K562 (cell line): ENCODE measurements around the gene CLDN11. TPM values are rescaled to one million over a fixed set of nuclear protein-coding genes. Genes with fewer than 3 reads are reported as not detected.

ENCODE experiments used
- ATAC-seq: fragments of 200-7000 bp; cut with Tn5 transposase; 3 replicates; pipeline ENCODE4 v1.9.1; 2020; ENCODE audit warnings: moderate library complexity
- BruUV-seq: library from RNA; stranded (reverse); fragments of 400-500 nt; replicated peaks from 2 replicates; lab custom pipeline; 2021; lab: Mats Ljungman, UMichigan
- CTCF ChIA-PET: fragments of 300-600 bp; formaldehyde crosslinking; extraction: SDS; loops from one replicate; lab custom pipeline; 2021; ENCODE audit warnings: low intra/inter-chr PET ratio; lab: Yijun Ruan, JAX
- POLR2A ChIA-PET: fragments of 300-600, 350-650 bp; sonication (Branson Sonifier 250); formaldehyde crosslinking; extraction: SDS; loops from one replicate; lab custom pipeline; 2021; ENCODE audit warnings: antibody characterized with exemption, inconsistent platforms; lab: Yijun Ruan, JAX
- DNase-seq, 4 experiments: peaks; one replicate each; pipeline versions ENCODE4 v3.0.0 to v3.0.0-alpha.2; 2011 to 2018; ENCODE audit warnings: low spot score in 3 of 4, mixed read lengths in 3 of 4; ENCODE audit errors: extremely low read depth in 1 of 4
- FAIRE-seq: peaks from 2 replicates; lab custom pipeline; 2011; peaks lifted over from hg19 to GRCh38; lab: Jason Lieb, UNC
- H2AFZ ChIP-seq: 2 replicates; pipeline ENCODE4 v1.6.0; 2011; ENCODE audit warnings: low read depth, low read length, control low read depth, inconsistent platforms
- H3K27ac ChIP-seq: fragments of 200-600 bp; 3 replicates; pipeline ENCODE4 v1.8.0; 2011; ENCODE audit warnings: low read depth, mild to moderate bottlenecking, control low read depth, inconsistent platforms, low read length, moderate library complexity, mixed read lengths; ENCODE audit errors: extremely low read depth
- H3K27me3 ChIP-seq, 2 experiments: fragments of 300-600 bp in 1 of 2; 2 replicates in 1 of 2; 3 replicates in 1 of 2; pipeline versions ENCODE4 v1.6.0 to v1.8.0; 2011; ENCODE audit warnings: inconsistent platforms in 2 of 2, low read length in 2 of 2, mild to moderate bottlenecking in 1 of 2, mixed read lengths in 1 of 2, moderate library complexity in 1 of 2; ENCODE audit not compliant: control insufficient read depth in 2 of 2, insufficient read depth in 2 of 2
- H3K36me3 ChIP-seq: fragments of 300-600 bp; 3 replicates; pipeline ENCODE4 v1.8.0; 2011; ENCODE audit warnings: mild to moderate bottlenecking, low read length, inconsistent platforms; ENCODE audit not compliant: control insufficient read depth, insufficient read depth
- H3K4me1 ChIP-seq, 2 experiments: fragments of 200-600 bp in 1 of 2; replicated peaks in 1 of 2; 2 replicates in 1 of 2; 3 replicates in 1 of 2; pipeline versions ENCODE4 v1.5.1 to v1.8.0; 2011; ENCODE audit warnings: inconsistent platforms in 2 of 2, low read length in 2 of 2, mild to moderate bottlenecking in 1 of 2, mixed read lengths in 1 of 2, moderate library complexity in 1 of 2; ENCODE audit not compliant: control insufficient read depth in 2 of 2, insufficient read depth in 2 of 2
- H3K4me2 ChIP-seq: 2 replicates; pipeline ENCODE4 v1.6.1; 2011; ENCODE audit warnings: low read length, control low read depth, inconsistent platforms, mixed read lengths; ENCODE audit not compliant: insufficient read depth
- H3K4me3 ChIP-seq: fragments of 200-600 bp; sonication (generic), shearing (Covaris generic); 2 replicates; pipeline ENCODE4 v1.5.1; 2016; ENCODE audit warnings: control low read depth, inconsistent platforms
- H3K79me2 ChIP-seq: fragments of 200-600 bp; 3 replicates; pipeline ENCODE4 v1.8.0; 2011; ENCODE audit warnings: low read length, inconsistent platforms; ENCODE audit not compliant: control insufficient read depth, insufficient read depth
- H3K9ac ChIP-seq, 2 experiments: 2 replicates each; pipeline versions ENCODE4 v1.6.0 to v1.6.1; 2011; ENCODE audit warnings: low read depth in 2 of 2, low read length in 2 of 2, control low read depth in 1 of 2, inconsistent platforms in 1 of 2, mild to moderate bottlenecking in 1 of 2, mixed read lengths in 1 of 2; ENCODE audit not compliant: insufficient read depth in 1 of 2
- H3K9me1 ChIP-seq: one replicate; pipeline ENCODE4 v1.6.0; 2011; ENCODE audit warnings: inconsistent platforms, mild to moderate bottlenecking, low read length, moderate library complexity; ENCODE audit not compliant: control insufficient read depth, insufficient read depth
- H3K9me3 ChIP-seq: replicated peaks from 2 replicates; pipeline ENCODE4 v1.5.1; 2011; ENCODE audit warnings: low read depth, low read length, inconsistent platforms; ENCODE audit not compliant: control insufficient read depth, insufficient read depth
- H4K20me1 ChIP-seq: replicated peaks from 2 replicates; pipeline ENCODE4 v1.6.1; 2011; ENCODE audit warnings: low read length, inconsistent platforms, mixed read lengths; ENCODE audit not compliant: control insufficient read depth, insufficient read depth
- CBX1 ChIP-seq: sonication (generic); IDR thresholded peaks from 2 replicates; pipeline ENCODE4 v1.6.1; 2016; ENCODE audit warnings: antibody characterized with exemption, low read depth, mild to moderate bottlenecking
- GABPB1 ChIP-seq: sonication (generic); formaldehyde crosslinking; IDR thresholded peaks from 2 replicates; pipeline ENCODE4 v1.8.0; 2022; ENCODE audit warnings: mild to moderate bottlenecking, missing genetic modification reagents
- GABPB2 ChIP-seq: fragments of 250-450 bp; sonication (Bioruptor Pico); conservative IDR thresholded peaks from 2 replicates; pipeline ENCODE4 v1.5.1; 2021; ENCODE audit warnings: mild to moderate bottlenecking
- KLF16 ChIP-seq: IDR thresholded peaks from 2 replicates; pipeline ENCODE4 v1.6.1; 2016; ENCODE audit warnings: antibody characterized with exemption
- LARP7 ChIP-seq: fragments of 450-650 bp; IDR thresholded peaks from 2 replicates; pipeline ENCODE4 v1.6.1; 2016
- MAZ ChIP-seq, 2 experiments: fragments of 450-650 bp in 1 of 2; sonication (generic) in 1 of 2; formaldehyde crosslinking; IDR thresholded peaks in 1 of 2; conservative IDR thresholded peaks in 1 of 2; 2 replicates each; pipeline versions ENCODE4 v1.4.0 to v1.5.0; 2020; ENCODE audit warnings: mild to moderate bottlenecking in 1 of 2, missing genetic modification reagents in 1 of 2
- PURB ChIP-seq: sonication (generic); formaldehyde crosslinking; IDR thresholded peaks from 2 replicates; pipeline ENCODE4 v1.9.0; 2021; ENCODE audit warnings: low read depth, mild to moderate bottlenecking, missing genetic modification reagents
- RAD51 ChIP-seq: fragments of 450-650 bp; IDR thresholded peaks from 2 replicates; pipeline ENCODE4 v1.7.1; 2016; ENCODE audit warnings: low read depth, mild to moderate bottlenecking, borderline replicate concordance
- SMARCE1 ChIP-seq: fragments of 450-650 bp; IDR thresholded peaks from 2 replicates; pipeline ENCODE4 v1.7.1; 2016; ENCODE audit warnings: mild to moderate bottlenecking
- SP1 ChIP-seq: sonication (generic); formaldehyde crosslinking; IDR thresholded peaks from 2 replicates; pipeline ENCODE4 v1.8.1; 2022; ENCODE audit warnings: mild to moderate bottlenecking, missing genetic modification reagents
- STAT5A ChIP-seq: IDR thresholded peaks from 2 replicates; pipeline ENCODE4 v1.6.1; 2012; ENCODE audit warnings: low read length, inconsistent platforms, borderline replicate concordance
- ZNF224 ChIP-seq: sonication (generic); formaldehyde crosslinking; IDR thresholded peaks from 2 replicates; pipeline ENCODE4 v1.8.0; 2022; ENCODE audit warnings: mild to moderate bottlenecking, missing genetic modification reagents
- ZNF253 ChIP-seq: fragments of 250-450 bp; sonication (Bioruptor Pico); conservative IDR thresholded peaks from 2 replicates; pipeline ENCODE4 v1.6.1; 2021; ENCODE audit warnings: mild to moderate bottlenecking
- ZNF445 ChIP-seq: fragments of 250-450 bp; sonication (Bioruptor Pico); IDR thresholded peaks from 2 replicates; pipeline ENCODE4 v1.4.0; 2020; ENCODE audit warnings: low read depth, mild to moderate bottlenecking, moderate library complexity
- in situ Hi-C: fragments of 300-500 bp; cut with MboI; formaldehyde crosslinking; loops from 4 replicates; pipeline ENCODE4 v1.15.0; 2018; ENCODE audit warnings: inconsistent platforms, mixed read lengths
- intact Hi-C: fragments of 100-400 bp; cut with micrococcal nuclease; formaldehyde crosslinking; loops from 2 replicates; pipeline ENCODE4 v1.14.2; 2022
- polyA plus RNA-seq, 8 experiments: library from polyadenylated mRNA; depleted of rRNA in 4 of 8; stranded (reverse) in 5 of 8; unstranded in 3 of 8; fragments of >200 nt; fragmentation: Nextera tagmentation in 2 of 8; fragmentation: Illumina TruSeq in 1 of 8; extraction: Ambion mirVana in 2 of 8; extraction: Trizol in 1 of 8; gene quantifications; 2 replicates each; pipeline versions ENCODE4 v1.2.1 to v1.2.3, GENCODE V29; 2011 to 2014; ENCODE audit warnings: inconsistent platforms in 1 of 8, missing spikeins in 1 of 8
- total RNA-seq, 7 experiments: library from RNA; depleted of rRNA in 6 of 7; stranded (reverse); fragments of >200 nt in 6 of 7; fragmentation: Illumina TruSeq in 2 of 7; extraction: Trizol in 2 of 7; gene quantifications; 2 replicates each; pipeline versions ENCODE4 v1.2.1 to v1.2.3, GENCODE V29; 2011 to 2021; ENCODE audit warnings: low replicate concordance in 1 of 7
- TF ChIP-seq, protein P1 (sequence below): sonication (generic); formaldehyde crosslinking; IDR thresholded peaks from 2 replicates; pipeline ENCODE4 v1.8.0; 2023; ENCODE audit warnings: mild to moderate bottlenecking, missing genetic modification reagents
- TF ChIP-seq, protein P2 (sequence below): fragments of 250-450 bp; sonication (Bioruptor Pico); IDR thresholded peaks from 2 replicates; pipeline ENCODE4 v1.8.0; 2022; ENCODE audit warnings: moderate library complexity, mild to moderate bottlenecking, inconsistent platforms
- TF ChIP-seq, protein P3 (sequence below): fragments of 450-650 bp; formaldehyde crosslinking; IDR thresholded peaks from 2 replicates; pipeline ENCODE4 v1.4.0; 2022; ENCODE audit warnings: mild to moderate bottlenecking, moderate library complexity

The CLDN11 gene
- total and polyA plus RNA-seq, 9 of the 15 experiments (the other 6 are each of a cell fraction or from before 2014, with no cell fraction given), result 0.05 to 0.41 (median 0.18) TPM; not detected in 1

DNA sequence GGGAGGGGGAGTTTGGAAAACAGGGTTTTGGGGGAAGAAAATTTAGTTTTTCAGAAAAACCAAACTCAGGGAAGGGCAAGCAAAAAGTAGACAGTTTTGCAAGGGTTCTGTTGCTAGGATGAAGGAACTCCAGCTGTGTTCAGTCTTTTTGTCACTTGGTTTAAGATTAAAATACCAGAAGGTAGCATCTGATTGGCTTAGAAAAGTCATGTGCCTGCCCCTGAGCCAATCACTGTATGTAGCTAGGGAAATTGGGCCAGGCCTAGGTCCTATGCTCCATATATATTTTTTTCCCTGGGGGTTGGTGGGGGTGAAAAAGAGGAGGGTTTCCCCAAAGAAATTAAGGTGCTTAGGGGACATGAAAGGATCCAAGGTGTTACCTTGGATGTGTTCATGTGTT lies 24.3 kb downstream of the CLDN11 start (continued):
- no peak for TF ChIP-seq ZNF253 (CRISPR knock-in tag)
- TF ChIP-seq ZNF224 (CRISPR knock-in tag), result no peak
- peak; percentile 69; the same call in 1 of the 2 replicates for TF ChIP-seq RAD51
- TF ChIP-seq, all 486 proteins: peak for 6

DNA sequence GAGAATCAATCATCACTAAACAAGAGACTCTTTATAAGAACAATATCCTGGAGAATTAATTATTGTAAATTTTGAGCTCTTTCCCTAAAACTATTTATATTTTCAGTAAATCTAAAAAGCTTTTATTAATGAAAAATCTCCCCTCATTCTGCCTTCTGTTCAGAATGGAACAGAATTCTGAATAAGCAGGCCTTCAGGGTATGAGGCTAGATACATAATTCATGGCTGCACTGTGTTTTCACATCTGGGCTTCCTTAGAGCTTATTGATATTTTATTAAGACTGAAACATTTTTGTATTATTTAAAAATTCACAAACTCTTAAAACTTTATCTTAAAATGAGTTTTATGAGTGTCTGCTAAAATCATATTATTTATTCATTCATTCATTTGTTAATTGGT lies 24.8 kb downstream of the CLDN11 start:
- H3K4me1 ChIP-seq, result no peaks in the 10 kb centered on the region; a peak in 1 of 5 replicates
- ATAC-seq (no peak), DNase-seq (no peak), FAIRE-seq (no peak)
- ChIA-PET CTCF (no interaction called here), POLR2A (interaction anchor here (0.9 to 1.8 kb wide), 2 partner anchors 12 to 426 kb away, joined by 5 read pairs; partner anchors contain the start of gene RPL22L1)
- no peak overlapping the region for H2AFZ ChIP-seq
- no peak overlapping the region for H3K27ac ChIP-seq
- no peak overlapping the region for H3K4me2 ChIP-seq
- no peaks in the 10 kb centered on the region for H3K9me3 ChIP-seq
- H3K79me2 ChIP-seq, result no peaks in the 10 kb centered on the region
- no peaks in the 10 kb centered on the region for H3K36me3 ChIP-seq
- BruUV-seq, result no TSS peak
- no peak overlapping the region for H3K4me3 ChIP-seq
- peaks cover 0 to 8% of the 10 kb centered on the region in 2 experiments; a peak in 1 of 5 replicates for H3K27me3 ChIP-seq
- no peak overlapping the region for H3K9ac ChIP-seq
- intact Hi-C loops, result no loop called here
- in situ Hi-C loops, result no loop called here
- no peaks in the 10 kb centered on the region for H4K20me1 ChIP-seq
- H3K9me1 ChIP-seq, result no peaks in the 10 kb centered on the region
- TF ChIP-seq ZNF224 (CRISPR knock-in tag) (no peak), SP1 (CRISPR knock-in tag) (no peak), CBX1 (no peak), MAZ (CRISPR knock-in tag; conservative IDR thresholded peaks at IDR 0.05 in 1 of 2, IDR thresholded peaks at IDR 0.05 in 1 of 2) (no peak), GABPB1 (no peak), STAT5A (no peak), PURB (CRISPR knock-in tag) (no peak), GABPB2 (CRISPR knock-in tag) (no peak), KLF16 (no peak), ZNF445 (CRISPR knock-in tag) (no peak), SMARCE1 (no peak), LARP7 (no peak)
- TF ChIP-seq, protein P1, sequence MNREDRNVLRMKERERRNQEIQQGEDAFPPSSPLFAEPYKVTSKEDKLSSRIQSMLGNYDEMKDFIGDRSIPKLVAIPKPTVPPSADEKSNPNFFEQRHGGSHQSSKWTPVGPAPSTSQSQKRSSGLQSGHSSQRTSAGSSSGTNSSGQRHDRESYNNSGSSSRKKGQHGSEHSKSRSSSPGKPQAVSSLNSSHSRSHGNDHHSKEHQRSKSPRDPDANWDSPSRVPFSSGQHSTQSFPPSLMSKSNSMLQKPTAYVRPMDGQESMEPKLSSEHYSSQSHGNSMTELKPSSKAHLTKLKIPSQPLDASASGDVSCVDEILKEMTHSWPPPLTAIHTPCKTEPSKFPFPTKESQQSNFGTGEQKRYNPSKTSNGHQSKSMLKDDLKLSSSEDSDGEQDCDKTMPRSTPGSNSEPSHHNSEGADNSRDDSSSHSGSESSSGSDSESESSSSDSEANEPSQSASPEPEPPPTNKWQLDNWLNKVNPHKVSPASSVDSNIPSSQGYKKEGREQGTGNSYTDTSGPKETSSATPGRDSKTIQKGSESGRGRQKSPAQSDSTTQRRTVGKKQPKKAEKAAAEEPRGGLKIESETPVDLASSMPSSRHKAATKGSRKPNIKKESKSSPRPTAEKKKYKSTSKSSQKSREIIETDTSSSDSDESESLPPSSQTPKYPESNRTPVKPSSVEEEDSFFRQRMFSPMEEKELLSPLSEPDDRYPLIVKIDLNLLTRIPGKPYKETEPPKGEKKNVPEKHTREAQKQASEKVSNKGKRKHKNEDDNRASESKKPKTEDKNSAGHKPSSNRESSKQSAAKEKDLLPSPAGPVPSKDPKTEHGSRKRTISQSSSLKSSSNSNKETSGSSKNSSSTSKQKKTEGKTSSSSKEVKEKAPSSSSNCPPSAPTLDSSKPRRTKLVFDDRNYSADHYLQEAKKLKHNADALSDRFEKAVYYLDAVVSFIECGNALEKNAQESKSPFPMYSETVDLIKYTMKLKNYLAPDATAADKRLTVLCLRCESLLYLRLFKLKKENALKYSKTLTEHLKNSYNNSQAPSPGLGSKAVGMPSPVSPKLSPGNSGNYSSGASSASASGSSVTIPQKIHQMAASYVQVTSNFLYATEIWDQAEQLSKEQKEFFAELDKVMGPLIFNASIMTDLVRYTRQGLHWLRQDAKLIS (CRISPR knock-in tag), result no peak
- TF ChIP-seq, protein P2, sequence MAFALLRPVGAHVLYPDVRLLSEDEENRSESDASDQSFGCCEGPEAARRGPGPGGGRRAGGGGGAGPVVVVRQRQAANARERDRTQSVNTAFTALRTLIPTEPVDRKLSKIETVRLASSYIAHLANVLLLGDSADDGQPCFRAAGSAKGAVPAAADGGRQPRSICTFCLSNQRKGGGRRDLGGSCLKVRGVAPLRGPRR (CRISPR knock-in tag), result no peak
- TF ChIP-seq, protein P3, sequence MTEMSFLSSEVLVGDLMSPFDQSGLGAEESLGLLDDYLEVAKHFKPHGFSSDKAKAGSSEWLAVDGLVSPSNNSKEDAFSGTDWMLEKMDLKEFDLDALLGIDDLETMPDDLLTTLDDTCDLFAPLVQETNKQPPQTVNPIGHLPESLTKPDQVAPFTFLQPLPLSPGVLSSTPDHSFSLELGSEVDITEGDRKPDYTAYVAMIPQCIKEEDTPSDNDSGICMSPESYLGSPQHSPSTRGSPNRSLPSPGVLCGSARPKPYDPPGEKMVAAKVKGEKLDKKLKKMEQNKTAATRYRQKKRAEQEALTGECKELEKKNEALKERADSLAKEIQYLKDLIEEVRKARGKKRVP (CRISPR knock-in tag), result no peak
